H9 (cell line): ENCODE data around the gene DNAAF5. TPM values are rescaled to one million over a fixed set of nuclear protein-coding genes. Genes with fewer than 3 reads are reported as not detected.

Experiments
- DNase-seq: peaks from one replicate; pipeline ENCODE4 v3.0.0-alpha.2; 2017
- H2AFZ ChIP-seq: one replicate; pipeline ENCODE4 v1.6.1; 2013; ENCODE audit warnings: mild to moderate bottlenecking, low read length, control low read depth, moderate library complexity
- H2AK5ac ChIP-seq: 2 replicates; pipeline ENCODE4 v1.6.1; 2013; ENCODE audit warnings: low read length, control low read depth, mixed read lengths; ENCODE audit not compliant: insufficient read length
- H2BK120ac ChIP-seq: one replicate; pipeline ENCODE4 v1.6.1; 2013; ENCODE audit warnings: low read depth, mild to moderate bottlenecking, low read length, control low read depth, inconsistent platforms; ENCODE audit not compliant: poor library complexity, severe bottlenecking
- H2BK12ac ChIP-seq: 2 replicates; pipeline ENCODE4 v1.6.1; 2013; ENCODE audit warnings: low read length, control low read depth, mixed read lengths, low read depth; ENCODE audit not compliant: insufficient read length
- H2BK15ac ChIP-seq: 2 replicates; pipeline ENCODE4 v1.6.1; 2013; ENCODE audit warnings: low read depth, low read length, control low read depth
- H2BK20ac ChIP-seq: one replicate; pipeline ENCODE4 v1.6.1; 2013; ENCODE audit warnings: low read depth, mild to moderate bottlenecking, low read length, control low read depth, inconsistent platforms; ENCODE audit not compliant: poor library complexity, severe bottlenecking
- H2BK5ac ChIP-seq: 2 replicates; pipeline ENCODE4 v1.6.1; 2013; ENCODE audit warnings: low read length, control low read depth, mixed read lengths; ENCODE audit not compliant: insufficient read length
- H3K14ac ChIP-seq: 2 replicates; pipeline ENCODE4 v1.6.1; 2013; ENCODE audit warnings: low read length, control low read depth; ENCODE audit not compliant: insufficient read depth
- H3K18ac ChIP-seq: 2 replicates; pipeline ENCODE4 v1.6.1; 2013; ENCODE audit warnings: low read depth, mild to moderate bottlenecking, mixed read lengths, low read length, control low read depth; ENCODE audit not compliant: insufficient read length
- H3K23ac ChIP-seq: 2 replicates; pipeline ENCODE4 v1.6.1; 2013; ENCODE audit warnings: low read length, control low read depth, mixed read lengths, low read depth; ENCODE audit not compliant: insufficient read length
- H3K23me2 ChIP-seq: 2 replicates; pipeline ENCODE4 v1.6.1; 2013; ENCODE audit warnings: low read depth, mild to moderate bottlenecking, mixed read lengths, low read length, control low read depth; ENCODE audit not compliant: insufficient read length, poor library complexity, severe bottlenecking
- H3K27ac ChIP-seq: 2 replicates; pipeline ENCODE4 v1.5.1; 2013; ENCODE audit warnings: low read length, control low read depth, mixed read lengths, low read depth; ENCODE audit not compliant: insufficient read length
- H3K27me3 ChIP-seq: 2 replicates; pipeline ENCODE4 v1.6.1; 2013; ENCODE audit warnings: low read length, control low read depth, inconsistent platforms; ENCODE audit not compliant: insufficient read depth
- H3K4ac ChIP-seq: 2 replicates; pipeline ENCODE4 v1.6.1; 2013; ENCODE audit warnings: low read depth, mild to moderate bottlenecking, control low read depth, inconsistent platforms, low read length, moderate library complexity
- H3K4me1 ChIP-seq: 2 replicates; pipeline ENCODE4 v1.6.1; 2013; ENCODE audit warnings: low read length, control low read depth, inconsistent platforms; ENCODE audit not compliant: insufficient read depth
- H3K4me2 ChIP-seq: 2 replicates; pipeline ENCODE4 v1.6.1; 2013; ENCODE audit warnings: low read length, control low read depth, mixed read lengths; ENCODE audit not compliant: insufficient read length, insufficient read depth
- H3K56ac ChIP-seq: 2 replicates; pipeline ENCODE4 v1.6.1; 2013; ENCODE audit warnings: low read depth, mild to moderate bottlenecking, mixed read lengths, low read length, control low read depth; ENCODE audit not compliant: insufficient read length
- H3K79me1 ChIP-seq: 2 replicates; pipeline ENCODE4 v1.6.1; 2013; ENCODE audit warnings: low read depth, mild to moderate bottlenecking, moderate library complexity, low read length, control low read depth, inconsistent platforms; ENCODE audit not compliant: insufficient read depth, poor library complexity, severe bottlenecking
- H3K79me2 ChIP-seq: 2 replicates; pipeline ENCODE4 v1.6.1; 2013; ENCODE audit warnings: low read length, control low read depth, inconsistent platforms; ENCODE audit not compliant: insufficient read depth
- H3K9ac ChIP-seq: 2 replicates; pipeline ENCODE4 v1.6.1; 2013; ENCODE audit warnings: low read length, control low read depth, mixed read lengths; ENCODE audit not compliant: insufficient read length; ENCODE audit errors: extremely low read depth
- H3K9me3 ChIP-seq: one replicate; pipeline ENCODE4 v1.6.1; 2013; ENCODE audit warnings: low read depth, low read length, inconsistent platforms; ENCODE audit not compliant: control insufficient read depth
- H3T11ph ChIP-seq: one replicate; pipeline ENCODE4 v1.6.1; 2013; ENCODE audit warnings: mild to moderate bottlenecking, low read length, control low read depth, inconsistent platforms
- H4K20me1 ChIP-seq: one replicate; pipeline ENCODE4 v1.6.1; 2013; ENCODE audit not compliant: control insufficient read depth, insufficient read length, insufficient read depth
- H4K5ac ChIP-seq: 2 replicates; pipeline ENCODE4 v1.6.1; 2013; ENCODE audit warnings: low read depth, mild to moderate bottlenecking, mixed read lengths, low read length, control low read depth; ENCODE audit not compliant: insufficient read length
- H4K8ac ChIP-seq: replicated peaks from 2 replicates; pipeline ENCODE4 v1.6.1; 2013; ENCODE audit warnings: low read length, control low read depth, mixed read lengths, low read depth; ENCODE audit not compliant: insufficient read length
- H4K91ac ChIP-seq: 2 replicates; pipeline ENCODE4 v1.6.1; 2013; ENCODE audit warnings: low read depth, mild to moderate bottlenecking, moderate library complexity, mixed read lengths, low read length, control low read depth; ENCODE audit not compliant: insufficient read length
- H3K27ac Mint-ChIP-seq, 3 experiments: 2 replicates in 2 of 3; 3 replicates in 1 of 3; pipeline ENCODE4 v1.8.0; 2020 to 2021; ENCODE audit warnings: mixed read lengths in 3 of 3, mild to moderate bottlenecking in 1 of 3, moderate library complexity in 1 of 3
- H3K27me3 Mint-ChIP-seq: 2 replicates; pipeline ENCODE4 v1.8.0; 2021; ENCODE audit warnings: low read depth, mild to moderate bottlenecking, moderate library complexity, mixed read lengths
- H3K36me3 Mint-ChIP-seq, 3 experiments: 2 replicates in 2 of 3; 3 replicates in 1 of 3; pipeline ENCODE4 v1.8.0; 2020 to 2021; ENCODE audit warnings: low read depth in 3 of 3, mixed read lengths in 3 of 3; ENCODE audit not compliant: insufficient read depth in 1 of 3
- H3K4me1 Mint-ChIP-seq, 2 experiments: 2 replicates each; pipeline ENCODE4 v1.8.0; 2020; ENCODE audit warnings: mixed read lengths in 2 of 2
- H3K4me3 Mint-ChIP-seq, 2 experiments: 2 replicates in 1 of 2; 3 replicates in 1 of 2; pipeline ENCODE4 v1.8.0; 2020 to 2021; ENCODE audit warnings: mild to moderate bottlenecking in 2 of 2, mixed read lengths in 2 of 2, moderate library complexity in 1 of 2
- H3K9me3 Mint-ChIP-seq, 2 experiments: 2 replicates in 1 of 2; 3 replicates in 1 of 2; pipeline ENCODE4 v1.8.0; 2020; ENCODE audit warnings: mild to moderate bottlenecking in 2 of 2, mixed read lengths in 2 of 2, moderate library complexity in 1 of 2
- WGBS: extraction: QIAGEN DNeasy Blood & Tissue Kit; methylation state at CpG from one replicate; pipeline ENCODE4 v1.1.7; 2013; ENCODE audit warnings: missing lambda C conversion rate, low lambda C conversion rate, mixed read lengths; ENCODE audit not compliant: insufficient read length; ENCODE audit errors: extremely low coverage; 5-methylcytosine and 5-hydroxymethylcytosine counted together
- total RNA-seq: library from RNA; stranded (reverse); gene quantifications from 2 replicates; pipeline ENCODE4 v1.2.1, GENCODE V29; 2021
- TF ChIP-seq, protein P1 (sequence below): fragments of 200-600 bp; sonication (generic); conservative IDR thresholded peaks from 3 replicates; pipeline ENCODE4 v1.8.0; 2021; ENCODE audit warnings: antibody characterized with exemption, mild to moderate bottlenecking

The DNAAF5 gene
- total RNA-seq, 1 experiment from 2014 or later, result 43.5 TPM

DNA sequence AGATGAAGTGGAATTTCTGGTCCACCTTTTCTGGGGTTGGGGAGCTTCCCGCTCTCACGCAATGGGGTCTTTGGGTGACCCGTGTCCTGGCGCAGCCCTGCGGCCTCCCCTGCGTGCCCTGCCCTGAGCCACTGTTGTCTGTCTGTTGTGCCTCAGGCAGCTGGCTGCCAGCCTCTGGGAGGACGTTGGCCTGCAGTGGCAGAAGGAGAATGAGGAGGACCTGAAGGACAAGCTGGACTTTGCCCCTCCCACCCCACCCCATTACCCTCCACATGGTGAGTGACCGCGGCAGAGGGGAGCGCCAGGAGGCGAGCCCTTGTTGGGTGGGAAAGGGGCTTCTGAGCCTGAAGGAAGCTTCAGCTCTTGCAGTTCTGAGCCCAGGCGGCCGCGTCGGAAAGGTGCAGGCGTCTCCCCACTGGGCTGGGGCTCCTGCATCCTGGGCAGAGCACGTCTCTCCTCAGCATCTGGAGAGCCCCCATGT is 14.7 kb downstream of the DNAAF5 start:
- no CpG with 5 or more reads among the region's 17 CpGs for WGBS
- no peaks in the 10 kb centered on the region for H4K20me1 ChIP-seq
- H3K27me3 ChIP-seq, result no peaks in the 10 kb centered on the region
- H2BK12ac ChIP-seq, result no peak overlapping the region
- H3T11ph ChIP-seq, result no peak overlapping the region
- H2AK5ac ChIP-seq, result no peak overlapping the region
- no peak overlapping the region for H3K4me2 ChIP-seq
- H3K27ac ChIP-seq, result no peak overlapping the region
- no peak overlapping the region for H2BK20ac ChIP-seq
- H3K9me3 Mint-ChIP-seq, result no peaks in the 10 kb centered on the region; a peak in 1 of 5 replicates
- H2BK120ac ChIP-seq, result no peak overlapping the region
- no peak overlapping the region for H3K27ac Mint-ChIP-seq
- no peak overlapping the region for H2BK5ac ChIP-seq
- peaks cover 7% of the 10 kb centered on the region; the same call in 1 of the 2 replicates for H3K79me2 ChIP-seq
- H2AFZ ChIP-seq, result no peak overlapping the region
- H3K9ac ChIP-seq, result no peak overlapping the region
- H3K4me1 Mint-ChIP-seq, result 0 out of 4 replicates have a peak, but pooled peaks cover 0 to 2% of the 10 kb centered on the region in 2 experiments
- peaks cover 29 to 45% (median 38%) of the 10 kb centered on the region in 3 experiments for H3K36me3 Mint-ChIP-seq
- no peak overlapping the region for H3K4ac ChIP-seq
- H3K4me1 ChIP-seq, result no peaks in the 10 kb centered on the region
- H3K56ac ChIP-seq, result no peak overlapping the region
- no peak overlapping the region for H2BK15ac ChIP-seq
- H3K27me3 Mint-ChIP-seq, result no peaks in the 10 kb centered on the region
- no peak overlapping the region for H4K8ac ChIP-seq
- H3K18ac ChIP-seq, result no peak overlapping the region
- H3K79me1 ChIP-seq, result peaks cover 2% of the 10 kb centered on the region
- TF ChIP-seq, protein P1, sequence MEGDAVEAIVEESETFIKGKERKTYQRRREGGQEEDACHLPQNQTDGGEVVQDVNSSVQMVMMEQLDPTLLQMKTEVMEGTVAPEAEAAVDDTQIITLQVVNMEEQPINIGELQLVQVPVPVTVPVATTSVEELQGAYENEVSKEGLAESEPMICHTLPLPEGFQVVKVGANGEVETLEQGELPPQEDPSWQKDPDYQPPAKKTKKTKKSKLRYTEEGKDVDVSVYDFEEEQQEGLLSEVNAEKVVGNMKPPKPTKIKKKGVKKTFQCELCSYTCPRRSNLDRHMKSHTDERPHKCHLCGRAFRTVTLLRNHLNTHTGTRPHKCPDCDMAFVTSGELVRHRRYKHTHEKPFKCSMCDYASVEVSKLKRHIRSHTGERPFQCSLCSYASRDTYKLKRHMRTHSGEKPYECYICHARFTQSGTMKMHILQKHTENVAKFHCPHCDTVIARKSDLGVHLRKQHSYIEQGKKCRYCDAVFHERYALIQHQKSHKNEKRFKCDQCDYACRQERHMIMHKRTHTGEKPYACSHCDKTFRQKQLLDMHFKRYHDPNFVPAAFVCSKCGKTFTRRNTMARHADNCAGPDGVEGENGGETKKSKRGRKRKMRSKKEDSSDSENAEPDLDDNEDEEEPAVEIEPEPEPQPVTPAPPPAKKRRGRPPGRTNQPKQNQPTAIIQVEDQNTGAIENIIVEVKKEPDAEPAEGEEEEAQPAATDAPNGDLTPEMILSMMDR, result no peak
- no peak overlapping the region for H3K14ac ChIP-seq
- H4K5ac ChIP-seq, result no peak overlapping the region
- no peaks in the 10 kb centered on the region for H3K23me2 ChIP-seq
- DNase-seq, result no peak
- no peak overlapping the region for H3K23ac ChIP-seq
- H4K91ac ChIP-seq, result no peak overlapping the region
- H3K4me3 Mint-ChIP-seq, result no peak overlapping the region
- no peaks in the 10 kb centered on the region for H3K9me3 ChIP-seq
